Measurements from ENCODE around the gene TMEM126A. TPM values are rescaled to one million over a fixed set of nuclear protein-coding genes. Genes with fewer than 3 reads are reported as not detected.
A peak's percentile ranks its signal among the peaks of the same experiment; 100 is the strongest.

Gene TMEM126A
- total RNA-seq, 1 donor from 2014 or later, result 15.9 TPM

GRCh38 chr11:85695546-85695945 is 47.8 kb downstream of the TMEM126A start:
- DNase-seq (ENCODE audit: low read depth), result no peak

- no peak for DNase-seq (ENCODE audit: low read depth)
Observed at GRCh38 chr11:85697747-85698146, 50.0 kb downstream of the TMEM126A start.

GRCh38 chr11:85698195-85698594 is 50.4 kb downstream of the TMEM126A start:
- DNase-seq (ENCODE audit: low read depth), result no peak

GRCh38 chr11:85699957-85700741 is 52.4 kb downstream of the TMEM126A start:
- DNase-seq (ENCODE audit: low read depth), result peak; percentile 63

GRCh38 chr11:85704967-85705366 is 57.2 kb downstream of the TMEM126A start:
- DNase-seq (ENCODE audit: low read depth), result no peak

GRCh38 chr11:85705800-85706199 is 58.0 kb downstream of the TMEM126A start:
- peak; percentile 77 for DNase-seq (ENCODE audit: low read depth)

Other genes with a start within 250 kb of the TMEM126A start
- gene DLG2, start 20.6 kb upstream of the TMEM126A start, total RNA-seq, result 0.85 TPM in 1 of 2 replicates, not detected in the other
- gene TMEM126B, start 19.4 kb upstream of the TMEM126A start, total RNA-seq, result 61.3 and 79.5 TPM in 2 replicates
- gene CREBZF, start 17.2 kb downstream of the TMEM126A start, total RNA-seq, result 21.2 and 36.7 TPM in 2 replicates
- gene CCDC89, start 38.2 kb downstream of the TMEM126A start, total RNA-seq, result 1.4 and 5.8 TPM in 2 replicates
- gene SYTL2, start 163.2 kb downstream of the TMEM126A start, total RNA-seq, result 133 and 343 TPM in 2 replicates
- gene CCDC83, start 207.4 kb downstream of the TMEM126A start, total RNA-seq, result not detected in 2 replicates